Left kidney (tissue), 2 donors: ENCODE results near the gene MYO1H. TPM values are rescaled to one million over a fixed set of nuclear protein-coding genes. Genes with fewer than 3 reads are reported as not detected.
"Not testable (repeated sequence)": the region's sequence is repeated elsewhere in the genome, so short reads cannot be mapped to it uniquely, and the experiment has no call there.

ENCODE experiments used
- DNase-seq: peaks from one replicate; pipeline ENCODE4 v3.0.0-alpha.2; 2013
- polyA plus RNA-seq: library from polyadenylated mRNA; unstranded; fragments of 120-200 nt; gene quantifications from one replicate; pipeline ENCODE4 v1.2.1, GENCODE V29; 2013; ENCODE audit not compliant: insufficient read length

MYO1H gene
- polyA plus RNA-seq, 1 donor, result 1.7 TPM

DNA sequence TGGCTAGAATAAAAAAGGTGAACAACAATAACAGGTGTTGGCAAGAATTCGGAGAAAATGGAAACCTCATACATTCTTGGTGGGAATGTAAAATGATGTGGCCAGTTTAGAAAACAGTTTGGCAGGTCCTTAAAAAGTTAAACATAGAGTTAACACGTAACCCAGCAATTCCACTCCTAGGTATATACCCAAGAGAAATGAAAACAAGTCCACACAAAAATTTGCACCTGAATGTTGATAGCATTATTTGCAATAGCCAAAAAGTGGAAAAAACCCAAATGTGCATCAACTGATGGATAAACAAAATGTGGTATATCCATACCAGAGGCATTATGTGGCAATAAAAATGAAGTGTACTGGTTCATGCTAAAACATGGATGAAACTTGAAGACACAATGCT is 2.3 kb upstream of the MYO1H start:
- no peak for DNase-seq

DNA sequence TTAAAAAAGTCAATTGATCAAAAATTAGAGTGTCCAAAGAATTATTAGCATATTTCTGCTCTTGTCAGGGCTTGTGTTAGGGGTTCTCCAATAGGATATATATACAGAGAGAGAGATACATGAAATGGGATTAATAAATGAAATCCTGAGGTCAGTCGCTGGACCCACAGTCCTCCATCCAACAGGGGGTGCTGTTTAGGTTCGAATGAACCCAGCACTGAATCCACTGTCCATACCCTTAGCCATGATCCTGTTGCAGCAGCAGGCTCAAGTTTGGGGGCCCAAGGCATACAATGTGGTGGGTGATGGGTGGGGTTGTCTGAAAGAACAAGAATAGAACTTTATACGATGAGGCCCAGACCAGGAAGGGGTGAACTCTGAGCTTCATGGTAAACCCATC is 780 bp upstream of the MYO1H start:
- DNase-seq, result no peak

DNA sequence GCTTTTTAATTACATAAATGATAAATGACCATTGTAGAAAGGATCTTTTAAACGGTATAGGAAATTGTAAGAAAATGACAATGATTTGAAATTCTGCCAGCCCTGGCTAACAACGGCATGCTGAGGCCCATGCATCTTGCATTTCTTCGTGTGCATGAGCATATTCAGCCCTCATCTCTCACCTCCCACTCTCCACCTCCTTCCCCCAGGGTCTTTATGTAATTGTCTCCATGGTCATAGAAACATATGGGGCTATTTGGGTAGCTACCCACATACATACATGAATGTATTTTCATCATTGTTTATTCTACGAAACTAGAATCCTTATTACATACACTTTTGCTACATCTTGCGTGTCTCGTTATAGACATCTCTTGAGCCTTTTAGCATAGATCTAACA is 4.5 kb downstream of the MYO1H start:
- no peak for DNase-seq

DNA sequence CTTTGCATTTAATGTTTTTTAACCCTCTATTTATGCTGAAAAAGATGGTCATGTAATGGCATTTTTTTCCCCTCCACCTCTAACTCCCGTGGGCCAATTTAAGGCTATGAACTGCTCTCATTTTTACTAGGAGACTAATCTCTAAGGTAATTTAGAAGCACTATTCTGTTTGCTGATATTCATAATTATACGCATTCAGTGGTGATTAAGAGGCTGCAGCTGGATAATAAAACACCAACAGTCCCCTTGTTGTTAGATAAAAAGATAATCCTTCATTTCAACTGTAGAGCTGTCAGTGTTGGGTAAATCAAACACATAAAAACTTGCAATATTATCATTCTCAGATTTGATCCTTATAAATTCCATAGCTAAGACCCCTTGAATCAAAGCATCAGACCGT is 8.9 kb downstream of the MYO1H start:
- no peak for DNase-seq

DNA sequence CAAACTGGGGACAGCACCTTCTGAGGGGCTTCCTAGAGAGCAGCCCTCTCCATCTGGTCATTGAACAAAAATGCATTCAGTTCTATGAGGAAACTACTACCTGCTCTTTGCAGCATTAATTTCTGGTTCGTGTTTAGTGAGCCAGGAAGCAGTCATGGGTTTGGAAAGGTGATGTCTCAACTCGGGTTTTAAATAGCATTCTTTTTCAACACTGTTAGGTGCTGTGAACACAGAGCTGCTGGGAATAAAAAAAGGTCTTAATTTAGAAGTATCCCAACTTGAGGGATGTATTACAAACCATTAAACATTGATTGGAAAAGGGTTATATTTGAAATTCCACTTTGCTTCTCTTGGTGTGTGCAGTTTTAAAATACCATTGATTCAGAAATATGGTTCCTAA is 9.3 kb downstream of the MYO1H start:
- DNase-seq, result no peak

DNA sequence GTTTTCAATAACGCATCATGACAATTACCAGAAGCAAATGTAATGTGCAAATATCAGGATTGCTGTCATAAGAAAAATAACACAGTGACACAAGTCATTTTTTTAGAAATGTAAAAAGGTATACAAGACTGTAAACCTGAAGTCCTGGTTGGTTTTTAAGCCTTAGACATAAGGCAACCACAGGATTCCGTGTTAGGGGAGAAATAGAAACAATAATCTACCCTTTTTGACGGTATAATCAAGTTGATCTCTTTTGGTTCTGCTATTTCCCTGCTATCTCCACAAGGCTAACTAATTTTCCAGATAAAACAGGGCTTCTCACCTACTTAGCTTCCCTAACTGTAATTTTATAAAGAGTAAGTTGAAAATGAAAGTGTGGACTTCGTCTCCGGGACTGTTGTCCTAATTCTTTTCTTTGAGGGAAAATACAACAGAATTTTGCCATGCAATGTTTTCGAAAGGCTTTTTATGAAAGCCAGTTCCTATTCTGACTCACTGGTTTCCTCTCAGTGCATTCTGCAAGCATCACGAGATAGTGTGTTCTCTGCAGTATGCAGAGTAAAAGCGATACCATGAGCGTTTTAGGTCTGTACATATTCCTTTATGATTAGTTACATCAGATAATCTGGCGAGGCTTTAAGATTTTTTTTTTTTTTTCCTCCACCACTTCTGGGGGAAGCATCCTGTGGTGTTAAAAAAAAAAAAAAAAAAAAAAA is 10.6 kb downstream of the MYO1H start:
- no peak for DNase-seq

DNA sequence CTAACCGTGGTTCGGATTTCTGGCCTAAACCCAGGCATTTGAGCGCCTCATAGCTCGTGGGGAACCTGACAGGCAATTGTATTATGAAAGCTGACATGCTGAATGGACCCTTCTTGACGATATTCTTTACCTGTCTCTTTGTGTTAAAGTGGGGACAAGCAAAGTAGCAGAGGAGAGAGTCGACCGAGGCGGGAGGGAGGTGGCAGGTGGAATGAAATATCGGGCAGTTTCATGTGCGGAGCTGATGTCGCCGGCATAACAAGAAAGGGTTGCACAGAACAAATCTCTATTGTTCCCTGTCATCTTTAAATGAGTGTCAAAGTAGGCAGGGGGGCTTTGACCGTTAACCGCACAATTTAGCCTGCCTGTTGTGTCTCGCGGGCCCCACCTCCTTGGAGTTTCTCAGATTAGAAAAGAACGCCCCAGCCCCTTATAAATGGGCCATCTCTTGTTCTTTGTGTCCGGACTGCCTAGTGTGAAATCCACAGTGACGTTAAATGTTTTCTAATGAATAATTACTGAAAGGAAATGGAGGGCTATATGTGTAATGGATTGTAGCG is 11.5 kb downstream of the MYO1H start:
- no peak for DNase-seq

DNA sequence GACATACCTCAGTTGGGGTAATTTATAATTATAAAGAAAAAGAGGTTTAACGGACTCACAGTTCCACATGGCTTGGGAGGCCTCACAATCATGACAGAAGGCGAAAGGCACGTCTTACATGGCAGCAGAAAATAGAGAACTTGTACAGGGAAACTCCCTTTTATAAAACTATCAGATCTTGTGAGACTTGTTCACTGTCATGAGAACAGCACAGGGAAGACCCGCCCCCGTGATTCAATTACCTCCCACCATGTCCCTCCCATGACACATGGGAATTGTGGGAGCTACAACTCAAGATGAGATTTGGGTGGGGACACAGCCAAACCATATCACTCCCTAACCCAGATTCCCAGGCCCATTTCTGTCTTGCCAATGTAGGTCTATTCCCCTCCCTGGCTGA is 22.1 kb downstream of the MYO1H start:
- no peak for DNase-seq

DNA sequence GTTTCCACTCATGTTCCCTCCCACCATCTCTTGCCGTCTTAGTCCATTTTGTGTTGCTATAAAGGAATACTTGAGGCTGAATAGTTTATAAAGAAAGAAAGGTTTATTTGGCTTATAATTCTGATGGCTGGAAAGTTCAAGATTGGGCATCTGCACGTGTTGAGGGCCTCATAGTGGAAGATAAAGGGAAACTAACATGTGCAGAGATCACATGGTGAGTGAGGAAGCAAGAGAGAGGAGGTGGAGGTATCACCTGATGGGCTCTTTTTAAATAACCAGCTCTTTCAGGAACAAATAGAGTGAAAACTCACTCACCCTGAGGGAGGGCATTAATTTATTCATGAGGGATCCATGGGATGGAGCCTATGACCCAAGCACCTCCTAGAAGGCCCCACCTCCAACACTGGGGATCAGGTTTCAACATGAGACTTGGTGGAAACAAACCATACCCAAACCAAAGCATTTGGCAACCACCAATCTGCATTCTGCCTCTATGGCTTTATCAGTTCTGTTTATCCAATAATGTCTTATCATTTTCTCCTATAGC is 29.5 kb downstream of the MYO1H start:
- no peak for DNase-seq

DNA sequence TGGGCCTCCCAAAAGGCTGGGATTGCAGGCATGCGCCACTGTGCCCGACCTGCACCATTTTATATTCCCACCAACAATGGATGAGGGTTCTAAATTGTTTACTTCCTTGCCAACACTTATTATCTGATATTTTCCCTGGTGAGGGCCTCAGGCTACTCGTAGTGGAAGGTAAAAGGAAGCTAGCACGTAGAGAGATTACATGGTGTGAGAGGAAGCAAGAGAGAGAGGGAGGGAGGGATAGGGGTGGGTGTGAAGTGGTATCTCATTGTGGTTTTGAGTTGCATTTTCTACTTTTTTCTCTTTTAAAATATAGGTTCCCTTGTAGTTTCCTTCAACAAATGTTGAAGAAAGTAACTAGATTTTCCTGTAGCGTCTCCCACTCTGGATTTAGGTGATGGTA is 30.9 kb downstream of the MYO1H start:
- DNase-seq, result no peak

DNA sequence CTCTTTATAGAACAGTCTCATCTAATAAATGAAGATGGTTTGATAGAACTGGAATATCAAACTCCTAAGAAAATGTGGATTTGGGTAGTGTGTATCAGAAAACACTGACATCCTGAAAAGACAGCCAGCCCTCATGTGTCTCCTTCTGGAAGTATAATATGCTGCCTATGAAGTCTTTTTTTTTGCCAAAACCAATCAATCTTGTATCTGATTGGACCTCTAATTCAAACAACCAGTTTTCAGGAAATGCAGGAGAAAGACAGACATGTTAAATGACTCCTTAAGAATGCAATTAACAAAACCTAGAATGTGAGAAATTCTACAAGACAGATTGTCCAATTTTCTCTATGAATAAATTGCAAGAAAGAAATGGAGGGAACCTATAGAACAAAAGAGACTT is 34.3 kb downstream of the MYO1H start:
- no peak for DNase-seq

DNA sequence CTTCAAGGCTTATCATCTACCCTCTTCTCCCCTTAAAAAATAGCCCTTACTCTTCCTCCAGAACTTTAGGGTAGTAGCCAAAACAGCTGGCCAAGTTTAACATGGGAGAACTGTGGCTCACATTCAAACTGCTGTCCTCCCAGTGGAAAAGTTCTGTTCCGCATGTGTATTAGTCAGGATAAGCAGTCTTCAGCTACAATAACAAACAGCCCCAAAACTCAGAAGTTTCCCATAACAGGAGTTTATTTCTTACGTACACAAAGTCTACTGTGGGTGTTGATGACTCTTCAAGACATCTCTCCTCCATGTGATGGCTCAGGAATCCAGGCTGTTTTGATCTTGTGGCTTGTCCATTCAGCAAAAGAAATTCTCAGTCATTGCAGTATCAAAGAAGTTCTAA is 35.5 kb downstream of the MYO1H start:
- DNase-seq, result no peak

DNA sequence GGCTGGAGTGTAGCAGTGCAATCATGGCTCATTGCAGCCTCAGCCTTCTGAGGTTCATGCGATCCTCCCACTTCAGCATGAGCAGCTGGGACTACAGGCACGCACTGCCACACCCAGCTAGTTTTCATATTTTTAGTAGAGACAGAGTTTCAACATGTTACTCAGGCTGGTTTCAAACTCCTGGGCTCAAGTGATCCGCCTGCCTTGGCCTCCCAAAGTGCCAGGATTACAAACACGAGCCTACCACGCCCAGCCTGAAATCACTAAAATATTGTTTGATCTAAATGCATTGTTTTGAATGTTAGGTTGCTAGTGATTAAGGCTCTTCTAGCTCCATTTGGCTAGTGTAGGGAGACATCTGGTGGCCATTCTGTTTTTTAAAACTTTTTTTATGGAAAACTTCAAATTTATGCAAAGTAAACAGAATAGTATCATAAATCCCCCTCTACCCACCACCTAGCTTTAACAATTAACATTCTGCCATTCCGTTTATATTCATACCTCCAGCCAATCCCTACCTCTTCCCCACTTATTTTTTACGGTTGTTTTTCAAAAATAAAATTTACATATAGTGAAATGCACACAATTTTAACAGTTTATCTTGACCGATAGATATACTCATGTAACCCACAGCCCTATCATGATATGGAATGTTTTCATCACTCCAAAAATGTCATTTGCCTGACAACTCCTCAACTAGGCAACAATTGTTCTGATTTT is 37.8 kb downstream of the MYO1H start:
- peak; percentile 54 for DNase-seq

DNA sequence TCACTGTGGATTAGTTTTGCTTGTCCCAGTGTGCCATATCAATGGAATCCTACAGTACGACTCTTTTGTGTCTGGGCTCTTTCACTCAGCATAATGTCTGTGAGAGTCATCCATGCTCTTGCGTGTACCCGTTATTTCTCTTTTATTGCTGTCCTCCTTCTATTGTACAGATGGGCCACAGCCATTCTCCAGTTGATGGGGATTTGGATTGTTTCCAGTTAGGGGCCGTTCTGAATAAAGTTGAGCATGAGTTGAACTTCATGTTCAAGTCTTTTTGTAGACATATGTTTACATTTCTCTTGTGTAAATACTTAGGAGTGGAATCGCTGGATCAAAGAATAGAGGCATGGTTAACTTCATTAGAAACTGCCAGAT is 38.3 kb downstream of the MYO1H start:
- DNase-seq, result no peak

DNA sequence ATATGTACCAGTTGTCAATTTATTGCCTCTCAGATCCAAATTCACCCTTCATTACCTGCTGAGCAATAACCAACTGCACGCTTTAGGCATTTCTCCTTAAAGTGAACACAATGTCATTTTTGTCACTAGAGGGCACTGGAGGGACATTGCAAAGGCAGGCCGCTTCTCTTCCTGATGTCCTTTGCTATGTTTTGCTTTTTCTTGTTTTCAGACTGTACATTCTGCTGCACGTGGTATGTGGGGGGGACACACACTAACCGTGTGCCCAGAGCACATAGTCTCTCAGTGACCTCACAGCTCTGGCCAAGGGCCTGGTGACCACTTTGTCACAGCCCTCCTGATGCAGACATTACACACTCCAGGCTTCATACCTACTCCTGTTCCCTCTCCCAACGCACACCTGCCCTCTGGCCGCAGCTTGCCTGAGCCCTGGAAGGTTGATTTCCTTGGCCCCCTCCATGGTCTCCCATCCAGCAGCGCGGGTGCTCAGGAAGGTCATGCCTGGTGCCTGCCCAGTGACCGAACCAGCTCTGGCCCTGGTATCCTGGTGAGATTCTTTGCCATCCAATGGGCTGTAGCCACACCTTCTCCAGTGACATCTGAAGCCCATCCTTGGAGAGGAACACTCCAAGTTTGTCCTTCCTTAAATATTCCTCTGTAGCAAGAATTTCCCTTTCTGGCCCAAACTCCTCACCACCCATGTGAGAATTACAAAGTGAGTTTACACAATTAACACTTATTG is 39.9 kb downstream of the MYO1H start:
- peak; percentile 17 for DNase-seq

DNA sequence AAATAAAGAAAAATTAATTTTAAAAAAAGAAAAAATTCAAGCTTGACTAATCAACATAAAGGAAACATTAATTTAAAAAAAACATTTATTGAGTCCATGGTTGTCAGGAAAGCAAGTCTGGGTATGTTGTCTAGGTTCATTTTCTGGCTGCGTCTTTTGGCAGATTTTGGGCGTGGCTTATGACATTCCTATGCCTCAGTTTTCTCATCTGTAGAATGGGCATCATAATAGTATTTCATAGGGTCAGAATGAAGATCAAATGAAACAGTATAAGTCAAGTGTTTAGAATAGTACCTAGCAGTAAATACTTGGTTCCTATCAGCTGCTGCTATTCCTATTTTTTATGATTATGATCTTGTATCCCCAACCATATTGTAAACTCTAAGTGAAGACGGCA is 40.5 kb downstream of the MYO1H start:
- no peak for DNase-seq

DNA sequence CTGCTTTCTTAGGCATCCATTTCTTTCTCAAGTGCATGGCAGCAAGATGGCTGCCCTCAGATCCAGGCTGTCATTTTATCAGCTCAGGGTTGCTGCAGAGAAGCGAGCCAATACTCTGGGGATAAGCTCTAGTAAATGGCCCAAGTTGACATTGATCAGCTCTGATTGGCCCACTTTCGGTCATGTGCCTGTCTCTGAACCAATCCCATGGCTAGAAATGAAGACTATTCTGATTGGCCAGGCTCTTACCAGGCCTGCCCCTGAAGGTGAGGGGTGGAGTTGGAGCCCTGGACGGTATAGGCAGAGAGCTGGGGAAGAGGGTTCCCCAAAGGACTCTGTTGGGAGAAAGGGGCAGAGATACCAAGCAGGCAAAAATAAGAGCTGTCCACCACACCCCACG is 41.4 kb downstream of the MYO1H start:
- no peak for DNase-seq

DNA sequence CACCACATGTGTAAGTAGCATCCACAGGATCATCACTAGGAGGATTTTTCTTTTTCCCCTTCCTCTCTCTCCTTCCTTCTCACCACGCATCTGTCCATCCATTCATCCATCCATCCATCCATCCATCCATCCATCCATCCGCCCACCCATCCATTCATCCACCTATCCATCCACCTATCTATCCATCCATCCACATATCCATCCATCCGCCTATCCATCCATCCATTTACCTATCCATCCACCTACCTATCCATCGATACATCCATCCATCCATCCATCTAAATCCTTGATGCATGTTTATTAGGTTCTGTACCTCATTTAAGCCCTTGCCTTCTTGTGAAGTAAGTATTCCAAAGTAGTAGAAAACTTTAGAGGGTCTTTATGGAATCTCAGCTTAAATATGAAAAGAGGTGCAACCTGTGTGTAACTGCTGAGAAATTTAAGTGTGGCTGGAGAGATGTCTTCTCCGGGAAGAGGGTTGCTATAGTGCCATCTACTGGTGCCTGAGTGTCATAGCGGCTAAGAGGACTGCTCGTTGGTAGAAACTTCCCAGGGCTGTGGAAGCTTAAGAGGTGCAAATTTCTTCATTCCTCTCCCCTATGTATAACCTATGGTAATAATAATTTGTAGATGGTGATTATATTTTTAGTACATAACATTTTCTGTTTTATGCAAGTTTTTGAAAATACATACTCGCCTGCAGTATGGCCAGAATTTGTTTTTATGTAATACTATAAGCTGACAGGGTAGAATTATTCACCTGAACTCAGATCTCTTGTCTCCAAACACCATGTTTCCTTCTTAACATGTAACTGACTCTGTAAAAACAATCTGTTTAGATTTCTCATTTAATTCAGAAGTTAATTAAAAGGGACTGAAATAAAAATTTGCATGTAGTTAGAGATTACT is 46.0 kb downstream of the MYO1H start:
- peak; percentile 46 for DNase-seq

DNA sequence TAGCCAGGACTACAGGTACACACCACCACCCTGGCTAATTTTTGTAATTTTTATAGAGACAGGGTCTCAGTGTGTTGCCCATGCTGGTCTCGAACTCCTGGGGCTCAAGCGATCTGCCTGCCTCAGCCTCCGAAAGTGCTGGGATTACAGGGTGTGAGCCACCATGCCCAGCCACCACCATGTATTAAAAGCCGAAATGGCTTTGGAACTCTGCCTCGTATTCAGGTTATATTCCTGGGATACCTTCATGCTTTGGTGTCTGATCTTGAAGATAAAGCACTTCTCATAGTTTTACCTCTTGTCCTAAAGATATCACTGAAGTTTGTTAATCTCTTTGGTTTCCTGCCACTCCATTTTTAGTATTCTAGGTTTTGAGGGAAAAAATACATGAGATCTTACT is 47.2 kb downstream of the MYO1H start:
- no peak for DNase-seq

DNA sequence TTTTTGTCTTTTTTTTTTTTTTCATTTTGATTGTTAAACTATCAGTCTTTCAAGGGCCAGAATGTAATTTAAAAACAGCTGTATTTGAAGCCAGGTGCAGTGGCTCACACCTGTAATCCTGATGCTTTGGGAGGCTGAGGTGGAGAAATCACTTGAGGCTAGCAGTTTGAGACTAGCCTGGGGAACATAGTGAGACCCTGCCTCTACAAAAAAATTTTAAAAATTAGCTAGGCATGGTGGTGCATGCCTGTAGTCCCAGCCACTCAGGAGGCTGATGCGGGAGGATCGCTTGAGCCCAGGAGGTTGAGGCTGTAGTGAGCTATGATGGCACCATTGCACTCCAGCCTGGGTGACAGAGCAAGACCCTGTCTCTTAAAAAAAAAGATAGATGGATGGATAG is 57.1 kb downstream of the MYO1H start:
- not testable (repeated sequence) for DNase-seq

DNA sequence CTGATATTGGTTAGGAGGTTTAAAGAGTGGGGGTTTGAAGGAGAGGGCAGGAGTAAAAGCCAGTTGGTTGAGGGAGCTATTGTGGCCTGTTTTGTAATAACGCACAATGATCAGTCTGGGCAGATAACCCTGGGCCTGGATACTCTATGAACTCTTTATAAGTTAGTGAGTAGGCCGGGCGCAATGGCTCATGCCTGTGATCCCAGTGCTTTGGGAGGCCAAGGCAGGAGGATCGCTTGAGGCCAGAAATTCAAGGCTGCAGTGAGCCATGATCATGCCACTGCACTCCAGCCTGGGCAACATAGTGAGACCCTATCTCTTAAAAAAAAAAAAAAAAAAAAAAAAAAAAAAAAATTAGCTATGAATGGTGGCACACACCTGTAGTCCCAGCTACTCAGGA is 58.4 kb downstream of the MYO1H start:
- DNase-seq, result not testable (repeated sequence)
